Measurements from ENCODE around the gene TAP2. TPM values are rescaled to one million over a fixed set of nuclear protein-coding genes. Genes with fewer than 3 reads are reported as not detected.

The TAP2 gene
- total and polyA plus RNA-seq, 2 of the 13 experiments (the other 11 are each of a cell fraction or from before 2014, with no cell fraction given), result 10.3 to 17.6 TPM

GRCh38 chr6:32843331-32843978 lies 4.9 kb upstream of the TAP2 start:
- H4K20me1 ChIP-seq (ENCODE audit: insufficient read depth, low read length), result no peaks in the 10 kb centered on the region
- peak overlapping the region; percentile 67 for H3K9ac ChIP-seq (ENCODE audit: insufficient read depth, low read depth, low read length)
- H2AFZ ChIP-seq (ENCODE audit: low read length), result peak overlapping the region; percentile 64
- peaks cover 0 to 1% of the 10 kb centered on the region in 2 experiments; a peak in 2 of 5 replicates for H3K36me3 ChIP-seq (replicated peaks in 1 of 2; ENCODE audit: control insufficient read depth in 1 of 2, insufficient read depth in 2 of 2, low read length in 2 of 2)
- TSS peak; percentile 44 for BruUV-seq (replicated peaks)
- WGBS (ENCODE audit: low lambda C conversion rate), result 9% methylated on average over 28 of the region's 28 CpGs
- CTCF ChIA-PET (ENCODE audit: low intra/inter-chr PET ratio, low total read pairs), result no interaction called here
- H3K4me2 ChIP-seq (ENCODE audit: low read depth, low read length), result peak overlapping the region; percentile 80
- no peaks in the 10 kb centered on the region for H3K9me3 ChIP-seq (ENCODE audit: low read length)
- H3K79me2 ChIP-seq (ENCODE audit: insufficient read depth, low read length), result no peaks in the 10 kb centered on the region
- in situ Hi-C loops (cut with HindIII; ENCODE audit: extremely low pct_ligation_motif_present, low pct_unique_long_range_greater_than_20kb) (no loop called here), intact Hi-C loops (cut with micrococcal nuclease; ENCODE audit: unreplicated experiment) (no loop called here)
- ATAC-seq (peak; percentile 15), DNase-seq (ENCODE audit: low spot score) (no peak), FAIRE-seq (peak; percentile 42)
- H3K4me3 ChIP-seq (replicated peaks in 1 of 3; ENCODE audit: insufficient read depth in 1 of 3, low read depth in 2 of 3, low read length in 3 of 3), result peak overlapping the region; percentile 73 to 85 (median 75)
- POLR2A ChIA-PET, result interaction anchor here (1.0 to 3.0 kb wide), 3 partner anchors 10 to 129 kb away, joined by 3 to 41 read pairs (median 25); partner anchors contain the start of genes PSMB9 and TAP1
- H3K27ac ChIP-seq (ENCODE audit: extremely low read length, insufficient read depth, low read length), result peak overlapping the region; percentile 20
- H3K4me1 ChIP-seq (ENCODE audit: insufficient read depth, low read length), result peaks cover 16% of the 10 kb centered on the region
- no peaks in the 10 kb centered on the region; a peak in 1 of 5 replicates for H3K27me3 ChIP-seq (ENCODE audit: control insufficient read depth in 1 of 2, insufficient read depth in 2 of 2, low read length in 2 of 2)
- TF ChIP-seq HDAC1 (CRISPR knock-in tag; IDR thresholded peaks at IDR 0.05), result no peak
- 0 out of 2 replicates have a peak, but pooled peaks have one; percentile 41 for TF ChIP-seq ZBTB4 (CRISPR knock-in tag; IDR thresholded peaks at IDR 0.05; ENCODE audit: borderline replicate concordance)
- peak; percentile 74; the same call in 1 of the 2 replicates for TF ChIP-seq ZNF619 (CRISPR knock-in tag; IDR thresholded peaks at IDR 0.05)
- 0 out of 2 replicates have a peak, but pooled peaks have one; percentile 22 for TF ChIP-seq DPF2 (CRISPR knock-in tag; IDR thresholded peaks at IDR 0.05; ENCODE audit: borderline replicate concordance, low read depth)
- TF ChIP-seq NR3C1 (CRISPR knock-in tag; IDR thresholded peaks at IDR 0.05), result no peak
- peak; percentile 17; the same call in 1 of the 2 replicates for TF ChIP-seq HOXA3 (CRISPR knock-in tag; IDR thresholded peaks at IDR 0.05)
- TF ChIP-seq ZSCAN25 (CRISPR knock-in tag; IDR thresholded peaks at IDR 0.05), result peak; percentile 51
- no peak for TF ChIP-seq ZNF780A (CRISPR knock-in tag; IDR thresholded peaks at IDR 0.05)
- TF ChIP-seq PPARG (CRISPR knock-in tag; conservative IDR thresholded peaks at IDR 0.05), result no peak
- 0 out of 2 replicates have a peak, but pooled peaks have one; percentile 55 for TF ChIP-seq FOXC1 (CRISPR knock-in tag; IDR thresholded peaks at IDR 0.05; ENCODE audit: borderline replicate concordance)
- TF ChIP-seq ZNF543 (CRISPR knock-in tag; IDR thresholded peaks at IDR 0.05), result peak; percentile 8; the same call in 1 of the 2 replicates
- 0 out of 2 replicates have a peak, but pooled peaks have one; percentile 0 for TF ChIP-seq FOSL2 (CRISPR knock-in tag; IDR thresholded peaks at IDR 0.05)
